ENCODE measurements around the gene SMIM10. TPM values are rescaled to one million over a fixed set of nuclear protein-coding genes. Genes with fewer than 3 reads are reported as not detected.
"Not testable (repeated sequence)": the region's sequence is repeated elsewhere in the genome, so short reads cannot be mapped to it uniquely, and the experiment has no call there.

The SMIM10 gene
- total RNA-seq = 4.3 and 6.8 TPM in 2 replicates

GRCh38 chrX:134990801-134991481 is at the start of gene SMIM10:
Gene SMIM10, plus strand, starts transcription at chrX:134990991. Its CDS starts 105 bp downstream, at chrX:134991096.
- TF ChIP-seq CTCF (IDR thresholded peaks at IDR 0.05; ENCODE audit: insufficient read depth, low read depth, low read length) = no peak
- peak within 1 kb of the TSS; percentile 57 for H3K4me3 ChIP-seq (ENCODE audit: low read depth, low read length)
- peak; percentile 81 for DNase-seq (ENCODE audit: low read depth)

- H3K4me3 ChIP-seq (ENCODE audit: low read depth, low read length); DNase-seq (ENCODE audit: low read depth): not testable (repeated sequence)
Measured at GRCh38 chrX:134946364-134946763, 44.4 kb upstream of the SMIM10 start.

GRCh38 chrX:134948333-134949241 is 42.2 kb upstream of the SMIM10 start:
- no peak for TF ChIP-seq CTCF (IDR thresholded peaks at IDR 0.05; ENCODE audit: insufficient read depth, low read depth, low read length)
- DNase-seq (ENCODE audit: low read depth) = peak; percentile 95
- no peak overlapping the region for H3K4me3 ChIP-seq (ENCODE audit: low read depth, low read length)

GRCh38 chrX:134949271-134949670 is 41.5 kb upstream of the SMIM10 start:
- H3K4me3 ChIP-seq (ENCODE audit: low read depth, low read length) = no peak overlapping the region
- no peak for TF ChIP-seq CTCF (IDR thresholded peaks at IDR 0.05; ENCODE audit: insufficient read depth, low read depth, low read length)
- peak; percentile 64 for DNase-seq (ENCODE audit: low read depth)

- H3K4me3 ChIP-seq (ENCODE audit: low read depth, low read length) = no peak overlapping the region
- no peak for TF ChIP-seq CTCF (IDR thresholded peaks at IDR 0.05; ENCODE audit: insufficient read depth, low read depth, low read length)
- DNase-seq (ENCODE audit: low read depth) = no peak
Measured at GRCh38 chrX:134957836-134958235, 33.0 kb upstream of the SMIM10 start.

- H3K4me3 ChIP-seq (ENCODE audit: low read depth, low read length); DNase-seq (ENCODE audit: low read depth): not testable (repeated sequence)
Measured at GRCh38 chrX:134960366-134960765, 30.4 kb upstream of the SMIM10 start.

- TF ChIP-seq CTCF (IDR thresholded peaks at IDR 0.05; ENCODE audit: insufficient read depth, low read depth, low read length) = no peak
- no peak overlapping the region for H3K4me3 ChIP-seq (ENCODE audit: low read depth, low read length)
- DNase-seq (ENCODE audit: low read depth) = peak; percentile 16
Measured at GRCh38 chrX:134963041-134963440, 27.8 kb upstream of the SMIM10 start.
